ENCODE results near the gene SYT15.

SYT15 gene

GRCh38 chr10:46538717-46539426 lies 40.1 kb upstream of the SYT15 start:
- no peak for TF ChIP-seq CTCF (IDR thresholded peaks at IDR 0.05)

GRCh38 chr10:46539596-46540411 lies 39.1 kb upstream of the SYT15 start:
- no peak for TF ChIP-seq CTCF (IDR thresholded peaks at IDR 0.05)

- TF ChIP-seq CTCF (IDR thresholded peaks at IDR 0.05): no peak
Observed at GRCh38 chr10:46540412-46541016, 38.4 kb upstream of the SYT15 start.

- TF ChIP-seq CTCF (IDR thresholded peaks at IDR 0.05): no peak
Observed at GRCh38 chr10:46541017-46541661, 37.8 kb upstream of the SYT15 start.

GRCh38 chr10:46541735-46542566 lies 37.0 kb upstream of the SYT15 start:
- no peak for TF ChIP-seq CTCF (IDR thresholded peaks at IDR 0.05)

- no peak for TF ChIP-seq CTCF (IDR thresholded peaks at IDR 0.05)
Observed at GRCh38 chr10:46542567-46543465, 36.1 kb upstream of the SYT15 start.
